Ectodermal cell (in vitro differentiated cells): Measurements from ENCODE around the gene SIK3.

Experiments
- H3K27ac ChIP-seq: 2 replicates; pipeline ENCODE4 v1.7.0; 2013; ENCODE audit warnings: mild to moderate bottlenecking, low read depth, low read length; ENCODE audit not compliant: insufficient read depth, poor library complexity, severe bottlenecking
- H3K27me3 ChIP-seq: 2 replicates; pipeline ENCODE4 v1.7.0; 2013; ENCODE audit warnings: mild to moderate bottlenecking, low read length; ENCODE audit not compliant: insufficient read depth, control insufficient read depth, poor library complexity, severe bottlenecking
- H3K36me3 ChIP-seq: one replicate; pipeline ENCODE4 v1.7.0; 2013; ENCODE audit warnings: low read length; ENCODE audit not compliant: control insufficient read depth, insufficient read depth
- H3K4me1 ChIP-seq: one replicate; pipeline ENCODE4 v1.7.0; 2013; ENCODE audit warnings: low read length; ENCODE audit not compliant: control insufficient read depth, insufficient read depth
- H3K4me3 ChIP-seq: 2 replicates; pipeline ENCODE4 v1.7.0; 2013; ENCODE audit warnings: low read depth, low read length, control low read depth; ENCODE audit not compliant: insufficient read depth
- H3K9me3 ChIP-seq: 2 replicates; pipeline ENCODE4 v1.7.0; 2013; ENCODE audit warnings: mild to moderate bottlenecking, low read length, moderate library complexity; ENCODE audit not compliant: control insufficient read depth
- WGBS, 2 experiments: methylation state at CpG; one replicate each; pipeline ENCODE4 v1.1.7; 2013; ENCODE audit warnings: missing lambda C conversion rate in 2 of 2; 5-methylcytosine and 5-hydroxymethylcytosine counted together

SIK3 gene

GRCh38 chr11:116925050-116925449 lies 173.2 kb downstream of the SIK3 start:
- Histone ChIP-seq H3K36me3 (no peaks in the 10 kb centered on the region), H3K27me3 (no peaks in the 10 kb centered on the region), H3K27ac (no peak overlapping the region), H3K4me3 (no peak overlapping the region), H3K9me3 (no peaks in the 10 kb centered on the region), H3K4me1 (no peaks in the 10 kb centered on the region)
- WGBS, 2 experiments, result 84 to 85% methylated on average over 8 of the region's 8 CpGs

- H3K27me3 ChIP-seq, result no peaks in the 10 kb centered on the region
- H3K4me3 ChIP-seq, result no peak overlapping the region
- H3K4me1 ChIP-seq, result no peaks in the 10 kb centered on the region
- H3K27ac ChIP-seq, result no peak overlapping the region
- 91 to 94% methylated on average over 3 of the region's 3 CpGs for WGBS, 2 experiments
- H3K36me3 ChIP-seq, result no peaks in the 10 kb centered on the region
- no peaks in the 10 kb centered on the region for H3K9me3 ChIP-seq
These were observed 179.1 kb downstream of the SIK3 start for GRCh38 chr11:116918925-116919655.

- H3K27me3 ChIP-seq, result no peaks in the 10 kb centered on the region
- no peaks in the 10 kb centered on the region for H3K9me3 ChIP-seq
- H3K27ac ChIP-seq, result no peak overlapping the region
- H3K4me3 ChIP-seq, result no peak overlapping the region
- 92 to 93% methylated on average over 3 to 5 of the region's 5 CpGs for WGBS, 2 experiments
- no peaks in the 10 kb centered on the region for H3K36me3 ChIP-seq
- no peaks in the 10 kb centered on the region for H3K4me1 ChIP-seq
These were observed 180.6 kb downstream of the SIK3 start for GRCh38 chr11:116917632-116918031.

GRCh38 chr11:116916886-116917285 lies 181.3 kb downstream of the SIK3 start:
- Histone ChIP-seq H3K4me1 (no peaks in the 10 kb centered on the region), H3K27me3 (no peaks in the 10 kb centered on the region), H3K36me3 (no peaks in the 10 kb centered on the region), H3K9me3 (no peaks in the 10 kb centered on the region), H3K27ac (no peak overlapping the region), H3K4me3 (no peak overlapping the region)
- WGBS, 2 experiments, result 89 to 91% methylated on average over 11 to 12 of the region's 12 CpGs

GRCh38 chr11:116916052-116916451 lies 182.2 kb downstream of the SIK3 start:
- no peaks in the 10 kb centered on the region for H3K9me3 ChIP-seq
- H3K36me3 ChIP-seq, result no peaks in the 10 kb centered on the region
- 89 to 93% methylated on average over 2 of the region's 2 CpGs for WGBS, 2 experiments
- H3K27me3 ChIP-seq, result no peaks in the 10 kb centered on the region
- H3K4me3 ChIP-seq, result no peak overlapping the region
- no peak overlapping the region for H3K27ac ChIP-seq
- no peaks in the 10 kb centered on the region for H3K4me1 ChIP-seq

- Histone ChIP-seq H3K27ac (no peak overlapping the region), H3K9me3 (no peaks in the 10 kb centered on the region), H3K27me3 (no peaks in the 10 kb centered on the region), H3K36me3 (no peaks in the 10 kb centered on the region), H3K4me1 (no peaks in the 10 kb centered on the region), H3K4me3 (no peak overlapping the region)
These were observed 185.2 kb downstream of the SIK3 start for GRCh38 chr11:116913000-116913399.

GRCh38 chr11:116911976-116912734 lies 186.1 kb downstream of the SIK3 start:
- H3K4me1 ChIP-seq, result no peaks in the 10 kb centered on the region
- no peaks in the 10 kb centered on the region for H3K9me3 ChIP-seq
- H3K36me3 ChIP-seq, result no peaks in the 10 kb centered on the region
- H3K27ac ChIP-seq, result no peak overlapping the region
- no peaks in the 10 kb centered on the region for H3K27me3 ChIP-seq
- H3K4me3 ChIP-seq, result no peak overlapping the region
- WGBS, 2 experiments, result 90 to 93% methylated on average over 7 of the region's 7 CpGs

- no peaks in the 10 kb centered on the region for H3K36me3 ChIP-seq
- 85 to 92% methylated on average over 4 of the region's 4 CpGs for WGBS, 2 experiments
- no peaks in the 10 kb centered on the region for H3K27me3 ChIP-seq
- no peaks in the 10 kb centered on the region for H3K9me3 ChIP-seq
- no peak overlapping the region for H3K4me3 ChIP-seq
- no peaks in the 10 kb centered on the region for H3K4me1 ChIP-seq
- H3K27ac ChIP-seq, result no peak overlapping the region
These were observed 187.4 kb downstream of the SIK3 start for GRCh38 chr11:116910847-116911246.

- Histone ChIP-seq H3K9me3 (no peaks in the 10 kb centered on the region), H3K4me3 (no peak overlapping the region), H3K4me1 (no peaks in the 10 kb centered on the region), H3K27me3 (no peaks in the 10 kb centered on the region), H3K36me3 (no peaks in the 10 kb centered on the region), H3K27ac (no peak overlapping the region)
- WGBS, 2 experiments, result 93 to 98% methylated on average over 2 of the region's 2 CpGs
These were observed 187.8 kb downstream of the SIK3 start for GRCh38 chr11:116910378-116910777.

GRCh38 chr11:116909245-116909644 lies 189.0 kb downstream of the SIK3 start:
- Histone ChIP-seq H3K27ac (no peak overlapping the region), H3K9me3 (no peaks in the 10 kb centered on the region), H3K36me3 (no peaks in the 10 kb centered on the region), H3K4me3 (no peak overlapping the region), H3K4me1 (no peaks in the 10 kb centered on the region), H3K27me3 (no peaks in the 10 kb centered on the region)
- 92 to 93% methylated on average over 1 of the region's 1 CpG for WGBS, 2 experiments
